GM18868 (cell line): ENCODE results near the gene MFRP.
"Not testable (repeated sequence)": the region's sequence is repeated elsewhere in the genome, so short reads cannot be mapped to it uniquely, and the experiment has no call there.

ENCODE experiments used
- ATAC-seq: cut with Tn5 transposase; IDR thresholded peaks from one replicate; pipeline ENCODE4 v1.9.1; 2021; ENCODE audit warnings: mild to moderate bottlenecking, moderate library complexity; ENCODE audit not compliant: unreplicated experiment

The MFRP gene

DNA sequence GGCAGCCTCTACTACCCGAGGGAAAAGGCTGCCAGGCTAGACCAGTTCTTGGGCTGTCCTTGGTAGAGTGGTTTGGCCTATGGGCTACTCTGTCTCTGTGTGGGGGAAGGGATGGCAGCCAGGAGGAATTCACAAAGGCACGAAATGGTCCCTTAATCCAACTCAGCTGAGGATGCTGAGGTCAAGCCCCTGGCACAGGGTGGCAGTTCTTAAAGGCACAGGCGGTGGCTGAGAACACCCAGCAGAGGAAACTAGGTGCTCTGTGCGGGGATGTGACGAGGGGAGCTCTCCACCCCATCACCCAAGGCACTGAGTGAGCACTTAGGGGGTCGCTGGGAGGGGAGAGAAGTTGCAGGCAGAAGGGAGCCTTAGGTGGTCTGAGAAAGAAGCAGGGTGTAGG lies at the start of gene MFRP:
Gene MFRP, minus strand, starts transcription at position 101 of the 400 bp plus-strand sequence. CDS start 192 bp downstream, outside the sequence.
- no peak for ATAC-seq

DNA sequence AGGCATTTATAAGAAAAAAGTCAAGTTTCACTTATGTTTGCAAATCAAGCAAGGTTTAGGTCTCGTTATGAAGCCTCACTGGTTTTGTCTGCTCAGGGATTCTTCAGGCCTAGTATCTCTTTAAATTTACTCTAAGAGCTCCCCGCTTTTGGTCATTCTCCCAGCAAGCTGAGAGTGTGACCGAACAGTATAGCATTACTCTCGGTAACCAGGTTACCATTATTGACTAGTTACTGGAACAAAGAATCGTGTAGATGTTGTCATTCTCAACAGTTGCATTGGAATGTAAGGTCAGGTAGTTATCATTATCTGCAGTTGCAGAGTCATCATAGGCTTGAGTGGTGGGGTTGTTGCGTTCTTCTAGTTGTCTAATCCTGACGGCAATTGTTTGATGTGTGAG lies 44.8 kb upstream of the MFRP start:
- no peak for ATAC-seq

DNA sequence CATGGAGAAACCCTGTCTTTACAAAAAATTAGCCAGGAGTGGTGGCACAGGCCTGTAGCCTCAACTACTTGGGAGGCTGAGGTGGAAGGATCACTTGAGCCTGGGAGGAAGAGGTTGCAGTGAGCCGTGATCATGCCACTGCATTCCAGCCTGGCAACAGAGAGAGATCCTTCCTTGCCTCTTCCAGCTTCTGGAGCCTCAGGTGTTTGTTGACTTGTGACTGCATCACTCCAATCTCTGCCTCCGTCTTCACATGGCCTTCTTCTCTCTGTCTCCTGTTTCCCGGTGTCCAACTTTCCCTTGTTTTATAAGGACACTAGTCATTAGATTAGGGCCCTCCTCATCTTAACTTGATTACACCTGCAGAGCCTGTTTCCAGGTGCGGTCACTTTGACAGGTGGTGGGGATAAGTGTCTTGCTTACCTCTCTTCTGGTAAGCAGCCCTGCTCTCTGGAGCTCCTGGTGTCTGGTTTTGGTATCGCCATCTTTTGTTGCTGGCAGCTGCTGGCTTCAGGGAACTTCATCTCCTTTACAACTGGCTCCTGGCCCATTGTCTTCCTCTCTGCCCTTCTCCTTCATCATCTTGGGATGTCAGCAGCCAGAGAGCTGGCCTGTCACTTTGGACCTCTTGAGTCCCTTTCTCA lies 43.2 kb upstream of the MFRP start:
- no peak for ATAC-seq

DNA sequence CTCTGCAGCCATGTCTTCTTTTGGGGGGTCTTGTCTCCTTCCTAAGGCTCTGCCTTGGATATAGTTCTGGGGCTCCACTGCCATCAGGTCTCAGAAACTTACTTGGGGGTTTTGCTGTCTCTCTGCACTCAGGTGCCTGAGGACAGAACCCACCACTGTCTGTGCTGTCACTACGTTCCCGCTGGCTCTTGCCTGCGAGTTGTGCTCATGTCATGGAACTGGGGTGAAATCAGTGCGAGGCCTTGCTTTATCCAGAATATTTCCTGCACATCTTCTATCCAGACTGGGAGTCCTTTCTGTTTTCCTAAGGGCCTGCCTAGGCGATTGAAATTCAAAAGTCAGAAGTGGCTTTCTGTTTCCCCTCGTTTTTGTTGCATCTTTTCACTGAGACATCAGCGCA lies 41.6 kb upstream of the MFRP start:
- no peak for ATAC-seq

DNA sequence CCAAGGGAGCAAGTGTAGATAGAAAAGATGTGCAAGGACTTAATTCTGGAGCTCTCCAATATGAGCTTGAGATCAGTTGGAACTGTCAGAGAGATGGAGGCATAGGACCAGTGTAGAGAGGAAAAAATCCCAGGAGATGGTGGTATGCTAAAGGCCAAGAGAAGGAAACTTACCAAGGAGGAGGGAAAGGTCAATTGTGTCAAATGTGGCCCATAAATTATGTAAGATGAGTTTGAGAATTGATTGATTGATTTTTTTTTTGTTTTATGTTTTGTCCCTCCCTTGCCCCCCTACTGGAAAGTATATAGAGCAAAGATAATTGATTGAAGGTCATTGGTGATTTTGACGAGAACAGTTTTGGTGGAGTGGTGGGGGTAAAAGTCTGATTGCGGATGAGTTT lies 37.8 kb upstream of the MFRP start:
- no peak for ATAC-seq

DNA sequence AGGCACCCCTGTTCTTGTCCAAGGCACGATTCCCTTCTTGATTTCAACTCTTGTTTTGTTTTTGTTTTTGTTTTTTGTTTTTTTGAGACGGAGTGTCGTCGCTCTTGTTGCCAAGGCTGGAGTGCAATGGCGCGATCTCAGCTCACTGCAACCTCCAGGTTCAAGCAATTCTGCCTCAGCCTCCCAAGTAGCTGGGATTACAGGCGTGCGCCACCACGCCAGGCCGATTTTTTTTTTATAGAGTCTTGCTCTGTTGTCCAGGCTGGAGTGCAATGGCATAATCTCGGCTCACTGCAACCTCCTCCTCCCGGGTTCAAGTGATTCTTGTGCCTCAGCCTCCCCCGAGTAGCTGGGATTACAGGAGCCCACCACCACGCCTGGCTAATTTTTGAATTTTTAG lies 36.0 kb upstream of the MFRP start:
- not testable (repeated sequence) for ATAC-seq

DNA sequence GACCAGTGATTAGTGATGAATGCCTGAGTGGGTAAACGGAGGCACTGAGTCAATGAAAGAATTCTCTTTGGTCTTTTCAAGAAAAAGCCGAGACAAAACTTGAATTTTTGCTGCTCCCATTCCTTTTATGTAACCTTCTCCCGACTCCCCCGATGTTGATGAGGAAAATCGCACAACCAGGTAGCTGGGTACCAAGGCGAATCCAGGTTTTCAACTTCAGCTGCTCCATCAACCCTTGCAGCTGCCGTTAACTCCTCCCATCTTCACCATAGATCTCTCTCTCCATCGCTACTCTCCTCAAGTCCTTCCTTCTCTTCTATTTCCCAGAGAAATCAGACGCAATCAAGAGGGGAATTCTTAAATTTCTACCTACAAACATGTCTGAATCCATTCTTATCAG lies 35.6 kb upstream of the MFRP start:
- ATAC-seq: no peak

DNA sequence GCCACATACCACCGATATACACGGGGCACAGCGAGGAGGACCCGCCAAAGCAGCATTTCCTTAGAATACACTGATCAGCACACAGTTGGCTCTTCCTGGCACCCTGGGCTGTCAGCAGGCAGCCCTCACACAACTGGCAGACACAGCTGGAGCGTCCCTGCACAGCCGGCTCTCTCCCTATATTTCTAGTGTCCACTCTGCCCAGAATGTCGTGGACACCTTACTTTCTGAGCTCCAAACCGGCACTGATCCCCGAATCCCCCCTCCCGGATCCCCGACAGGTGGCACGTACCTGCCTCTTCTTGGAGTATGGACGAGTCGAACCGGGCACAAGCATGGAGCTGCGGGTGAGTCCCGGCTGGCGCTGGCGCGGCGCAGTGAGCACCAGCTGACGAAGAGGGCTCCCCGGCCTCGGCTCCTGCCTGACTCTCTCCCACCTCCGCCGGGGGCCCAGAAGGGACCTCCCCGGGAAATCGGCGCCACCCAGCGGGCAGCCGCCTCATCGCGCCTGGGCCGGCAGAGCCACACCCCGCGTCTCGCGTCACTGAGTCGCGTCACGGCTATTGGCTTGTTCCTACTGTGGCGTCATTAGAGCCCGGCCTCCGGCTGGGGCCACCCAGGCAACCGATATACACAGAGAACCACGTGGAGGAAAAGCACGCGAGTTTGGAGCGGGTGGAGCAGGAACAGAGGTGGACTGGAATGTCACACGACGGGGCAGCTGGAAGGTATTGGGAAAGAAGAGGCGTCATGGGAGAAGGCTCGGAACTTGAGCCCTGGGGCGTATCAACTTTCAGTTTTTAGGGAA lies 34.9 kb upstream of the MFRP start, which contains the start of gene USP2:
Gene USP2, minus strand, starts transcription at position 510 of the 808 bp plus-strand sequence. CDS start 8,210 bp downstream, outside the sequence.
- ATAC-seq: peak; percentile 99

DNA sequence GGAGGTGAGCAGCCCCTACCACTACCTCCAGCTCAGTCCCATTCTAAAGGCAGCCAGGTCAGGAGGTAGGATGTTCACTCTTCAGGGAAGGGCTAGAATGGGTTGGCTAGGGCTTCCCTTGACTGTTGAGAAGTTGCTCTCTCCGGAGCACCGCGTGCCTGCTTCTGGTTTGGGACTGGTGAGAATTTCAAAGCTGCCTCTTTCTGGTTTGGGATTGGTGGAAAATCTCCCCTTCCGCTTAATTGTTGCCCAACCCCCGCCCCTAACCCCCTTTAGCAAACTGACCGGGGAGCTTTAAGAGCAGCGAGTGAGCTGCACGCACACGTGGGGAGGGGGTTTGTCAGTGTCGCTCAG lies 34.3 kb upstream of the MFRP start:
- ATAC-seq: no peak

DNA sequence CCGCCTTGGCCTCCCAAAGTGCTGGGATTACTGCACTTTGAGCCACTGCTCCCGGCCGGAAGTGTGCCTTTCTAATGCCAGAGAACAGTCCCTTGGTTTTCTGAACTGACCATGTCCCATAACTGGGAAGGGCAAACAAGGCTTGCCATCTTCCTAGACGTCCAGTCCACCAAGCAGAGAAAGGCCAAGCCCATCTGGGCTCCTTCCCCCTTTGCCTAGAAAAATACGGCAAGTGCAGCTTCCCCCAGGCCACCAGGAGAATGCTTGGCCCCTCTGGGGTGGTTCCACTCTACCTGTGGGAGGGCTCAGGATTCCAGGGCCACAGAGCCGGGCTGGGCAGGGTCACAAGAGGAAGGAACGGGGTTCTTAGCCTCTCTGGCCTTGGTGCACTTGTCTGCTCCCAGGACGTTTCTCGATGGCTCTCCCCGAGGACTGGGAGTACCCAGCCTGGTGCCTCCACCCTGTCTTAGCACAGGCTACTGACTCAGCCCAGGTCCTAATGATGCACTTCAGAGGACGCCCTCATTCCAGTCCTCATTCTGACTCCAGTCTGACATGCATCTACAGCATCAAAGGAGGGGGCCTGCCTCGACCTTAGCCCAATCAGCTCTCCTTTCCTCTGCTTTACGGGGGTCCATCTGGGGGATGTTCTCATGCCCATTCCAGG lies 33.8 kb upstream of the MFRP start:
- no peak for ATAC-seq

DNA sequence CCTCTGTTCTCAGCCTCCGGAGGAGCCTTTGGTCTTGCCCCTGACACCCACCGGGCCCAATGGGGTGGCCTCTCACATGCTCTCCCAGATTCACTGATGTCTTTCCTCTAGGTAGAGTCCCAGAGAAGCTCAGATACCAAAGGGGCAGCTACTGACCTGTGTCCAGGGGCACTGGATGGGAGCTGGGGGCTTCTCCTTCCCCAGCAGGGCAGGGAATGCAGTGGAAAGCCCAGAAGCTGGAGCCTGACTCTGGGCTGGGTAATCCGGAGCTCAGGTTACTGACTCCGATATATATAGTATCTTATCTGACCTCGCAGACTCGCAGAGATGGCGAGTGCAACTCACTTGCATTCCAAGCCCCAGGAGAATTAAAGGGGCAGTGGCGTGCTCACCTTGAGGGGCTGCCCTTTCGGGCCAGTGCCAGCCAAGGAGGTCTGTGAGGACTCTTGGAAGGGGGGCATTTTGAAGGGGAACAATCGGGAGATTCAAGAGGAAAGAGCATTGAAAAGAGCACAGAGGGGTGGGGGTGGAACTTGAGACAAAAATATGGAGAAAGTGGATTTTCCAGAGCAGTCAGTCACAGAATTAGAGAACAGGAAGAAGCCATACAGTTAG lies 32.5 kb upstream of the MFRP start:
- ATAC-seq: no peak

DNA sequence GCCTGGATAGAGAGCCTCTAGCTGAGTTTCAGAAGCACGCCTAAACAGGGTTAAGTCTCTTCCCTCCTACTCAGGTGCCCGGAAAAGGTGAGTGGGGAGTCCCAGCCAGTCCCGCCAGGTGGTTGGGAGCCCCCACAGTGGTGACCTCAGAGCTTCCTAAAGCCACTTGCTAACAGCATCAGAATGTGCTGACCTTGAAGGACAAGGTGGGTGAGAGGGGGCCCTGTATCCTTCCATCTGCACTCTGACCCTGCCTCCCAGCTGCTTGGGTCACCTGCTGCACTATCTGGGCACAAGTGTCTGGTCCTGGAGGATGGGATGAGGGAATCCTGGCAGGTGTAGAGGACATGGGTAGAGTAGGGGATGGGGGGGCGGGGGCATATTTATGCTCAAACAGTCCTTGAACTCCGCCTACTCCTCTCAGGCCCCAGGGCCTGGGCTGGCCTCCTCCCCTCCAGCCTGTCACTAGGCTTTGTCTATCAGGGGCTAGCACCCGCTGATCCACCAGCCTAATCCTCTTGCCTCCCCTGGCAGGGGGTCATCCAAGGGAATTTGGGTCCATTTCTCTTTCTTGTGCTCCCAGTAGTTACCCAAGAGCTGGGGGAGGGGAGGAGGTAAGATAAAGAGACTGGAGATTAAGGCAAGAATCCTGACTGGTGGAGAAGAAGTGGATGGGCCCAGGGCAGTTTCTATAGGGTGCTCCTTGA lies 31.6 kb upstream of the MFRP start:
- no peak for ATAC-seq

DNA sequence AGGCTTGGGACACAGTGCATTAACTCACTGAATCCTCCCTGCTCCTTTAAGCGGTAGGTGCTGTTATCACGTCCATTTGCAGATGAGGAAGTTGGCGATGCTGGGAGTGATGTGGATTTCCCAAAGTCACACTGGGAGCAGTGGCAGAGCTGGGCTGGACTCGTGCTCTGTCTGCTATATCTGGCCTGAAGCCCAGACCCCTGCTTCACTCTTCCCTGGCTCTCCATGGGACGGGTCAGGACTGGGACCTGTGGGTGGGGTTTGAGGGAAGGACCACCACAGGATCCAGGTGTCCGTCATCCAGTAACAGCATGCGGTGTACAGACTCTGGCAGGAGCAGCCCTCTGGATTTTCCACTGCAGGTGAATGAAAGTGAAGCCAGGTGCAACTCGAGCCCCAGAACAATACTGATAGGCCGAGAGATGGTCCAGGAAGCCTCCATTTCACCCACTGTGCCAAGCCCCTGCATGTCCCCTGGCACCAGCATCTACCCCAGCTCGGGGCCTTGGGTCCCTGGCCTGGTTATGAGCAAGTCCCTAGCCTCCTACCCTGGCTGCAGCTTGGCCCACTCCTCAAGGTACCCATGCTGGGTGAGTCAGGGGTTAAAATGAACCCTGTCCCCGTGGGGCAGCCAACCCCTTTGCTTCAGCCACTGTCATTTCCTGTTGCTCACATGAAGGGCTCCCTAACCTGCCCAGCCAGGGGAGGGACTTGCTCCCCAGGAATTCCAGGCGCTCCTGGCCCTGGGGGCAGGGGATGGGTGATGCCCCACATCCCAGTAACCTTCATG lies 30.8 kb upstream of the MFRP start:
- no peak for ATAC-seq

DNA sequence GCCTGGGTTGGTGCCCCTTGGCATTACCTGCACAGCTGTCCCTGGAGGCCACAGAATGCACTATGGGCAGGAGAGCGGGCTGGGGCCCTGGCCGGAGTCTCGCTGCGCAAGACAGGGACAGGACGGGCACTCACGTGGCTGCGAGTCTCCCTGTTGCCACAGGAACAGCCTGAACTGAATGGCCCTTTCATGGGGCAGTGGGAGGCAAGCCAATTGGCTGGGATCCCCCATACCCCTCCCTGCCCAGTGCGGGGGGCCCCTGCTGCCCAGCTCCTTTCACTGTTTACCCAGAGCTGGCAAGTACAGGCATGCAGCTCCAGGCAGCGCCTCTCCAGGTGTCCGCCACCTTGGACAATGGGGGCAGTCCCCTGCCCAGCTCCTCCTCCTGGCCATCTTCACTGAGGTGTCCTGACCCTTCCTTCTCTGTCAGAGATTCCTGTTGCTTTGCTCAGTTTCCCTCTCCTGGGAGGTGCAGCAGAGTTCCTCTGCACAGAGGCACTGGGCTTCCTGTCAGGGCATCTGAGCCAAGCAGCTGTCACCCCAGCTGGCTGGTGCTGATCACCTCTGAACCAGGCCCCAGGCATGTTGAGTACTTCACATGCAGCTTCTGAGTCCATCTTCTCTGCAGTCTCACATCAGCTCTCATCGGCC lies 29.8 kb upstream of the MFRP start:
- no peak for ATAC-seq

DNA sequence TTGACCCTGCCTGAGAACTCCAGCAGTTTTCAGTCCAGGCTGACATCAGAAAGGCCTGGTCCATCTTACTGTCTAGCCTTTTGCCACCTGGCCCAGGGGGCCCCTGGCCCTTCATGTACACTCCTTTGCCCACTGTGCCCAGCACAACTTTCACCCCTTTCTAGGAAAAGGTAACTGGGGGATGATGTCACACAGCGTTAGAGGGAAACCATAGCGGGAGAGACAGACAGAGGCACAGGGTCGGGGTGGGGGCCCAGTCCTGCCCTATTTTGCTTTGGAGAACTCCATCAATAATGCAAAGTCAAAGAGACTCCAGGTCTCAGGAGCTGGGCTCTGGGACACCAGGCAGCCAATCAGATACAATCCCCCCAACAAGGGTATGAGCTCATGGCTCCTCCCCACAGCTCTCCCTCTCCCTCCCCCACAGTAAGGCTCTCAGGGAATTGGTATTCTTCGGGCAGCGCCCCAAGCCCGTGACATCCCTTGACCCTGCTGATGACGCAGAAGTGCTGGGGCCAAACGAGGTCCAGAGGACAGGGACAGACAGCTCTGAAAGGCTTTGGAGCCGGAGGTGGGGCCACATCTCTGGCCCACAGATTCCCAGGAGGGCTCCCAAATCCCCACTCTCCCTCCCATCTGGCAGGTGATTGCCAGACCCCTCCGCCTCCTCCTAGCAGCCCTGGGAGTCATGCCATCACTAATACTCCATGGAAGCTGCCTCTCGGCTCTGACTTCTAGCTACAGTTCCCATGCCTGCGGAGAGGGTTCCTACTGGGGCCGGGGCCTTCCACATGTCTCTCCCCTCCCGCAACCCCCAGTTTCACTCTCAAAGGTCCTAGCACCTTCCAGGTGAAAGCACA lies 29.1 kb upstream of the MFRP start:
- ATAC-seq: no peak

DNA sequence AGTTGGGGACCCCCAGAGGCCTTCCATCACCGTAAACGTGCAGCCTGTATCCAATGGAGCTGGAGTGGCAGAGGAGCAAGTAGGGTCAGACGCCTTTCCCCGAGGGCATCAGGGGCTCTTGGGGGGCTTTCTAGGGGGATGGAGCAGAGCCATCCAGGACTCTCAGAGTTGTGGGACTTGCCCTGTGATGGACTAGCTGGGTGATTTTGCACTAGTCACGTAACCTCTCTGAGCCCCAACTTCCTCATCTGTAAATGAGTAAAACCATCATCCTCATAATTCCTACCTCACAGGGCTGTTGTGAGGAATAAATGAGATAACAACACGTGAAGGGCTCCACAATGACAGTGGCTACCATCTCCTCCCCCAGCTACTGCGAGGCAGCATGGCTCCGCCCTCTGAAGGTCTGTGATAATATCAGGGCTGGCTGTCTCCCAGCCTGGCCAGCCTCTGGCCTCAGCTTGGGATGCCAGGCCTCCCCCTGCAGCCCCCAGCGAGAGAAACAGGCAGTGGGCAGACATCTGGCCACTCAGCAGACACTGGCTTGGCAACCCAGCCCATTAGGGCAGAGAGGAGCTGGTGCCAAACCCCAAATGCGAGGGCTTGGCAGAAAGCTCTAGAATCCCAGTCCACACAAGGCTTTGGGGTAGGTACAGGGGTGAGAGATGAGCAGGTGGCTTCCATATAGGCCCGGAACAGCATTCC lies 28.3 kb upstream of the MFRP start:
- ATAC-seq: no peak

DNA sequence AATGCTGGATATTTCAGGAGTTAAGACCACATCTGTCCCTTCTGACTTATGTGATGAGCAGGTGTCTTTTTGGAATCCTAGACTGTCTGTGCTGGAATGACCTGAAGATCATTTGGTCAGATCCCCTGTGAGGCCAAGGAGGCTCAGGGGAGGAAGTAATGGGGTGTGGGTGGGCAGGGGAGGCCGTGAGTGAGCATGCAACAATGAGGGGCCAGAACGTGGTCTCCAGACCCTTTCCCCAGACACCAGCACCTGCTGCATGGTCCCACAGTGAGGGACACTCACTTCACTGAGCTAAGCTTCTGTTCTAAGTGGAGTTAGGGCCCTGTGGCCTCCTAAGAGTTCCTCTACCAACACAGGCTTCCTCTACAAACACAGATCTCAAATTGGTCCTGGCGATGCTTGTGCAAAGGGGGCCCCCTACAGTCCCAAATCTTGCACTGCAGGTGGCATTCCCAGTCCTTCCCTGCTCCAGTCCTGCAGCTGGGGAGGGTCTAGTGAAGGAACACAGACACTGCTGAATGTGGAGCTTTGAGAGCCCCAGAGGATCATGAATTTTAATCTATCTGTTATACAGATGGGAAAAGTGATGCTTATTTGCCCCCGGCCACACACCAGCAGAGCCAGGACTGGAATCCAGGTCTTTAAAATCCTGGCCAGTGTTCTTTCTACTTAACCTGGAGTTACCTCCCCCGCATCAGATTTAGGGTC lies 27.6 kb upstream of the MFRP start:
- ATAC-seq: no peak
